Panc1 (cell line): ENCODE measurements around the gene CEP55. TPM values are rescaled to one million over a fixed set of nuclear protein-coding genes. Genes with fewer than 3 reads are reported as not detected.
A peak's percentile ranks its signal among the peaks of the same experiment; 100 is the strongest.

Experiments
- ATAC-seq: fragments of 200-7000 bp; cut with Tn5 transposase; 2 replicates; pipeline ENCODE4 v1.9.1; 2020; ENCODE audit warnings: mild to moderate bottlenecking, moderate library complexity
- BruUV-seq: library from RNA; stranded (reverse); fragments of 400-500 nt; replicated peaks from 2 replicates; lab custom pipeline; 2021; lab: Mats Ljungman, UMichigan
- CTCF ChIA-PET: fragments of 300-600 bp; sonication (Branson Sonifier 250); formaldehyde crosslinking; loops from one replicate; lab custom pipeline; 2022; ENCODE audit warnings: antibody characterized with exemption; lab: Charles Lee
- POLR2A ChIA-PET: fragments of 300-600 bp; sonication (Branson Sonifier 250); formaldehyde crosslinking; loops from one replicate; lab custom pipeline; 2022; ENCODE audit warnings: antibody characterized with exemption; lab: Charles Lee
- DNase-seq: peaks from one replicate; pipeline ENCODE4 v3.0.0-alpha.2; 2010; ENCODE audit warnings: low read depth, low spot score
- H3K27ac ChIP-seq: 2 replicates; pipeline ENCODE4 v1.5.1; 2011; ENCODE audit warnings: mild to moderate bottlenecking, low read length, inconsistent platforms
- H3K27me3 ChIP-seq: fragments of 200-500 bp; sonication (Bioruptor generic); 2 replicates; pipeline ENCODE4 v1.6.0; 2014; ENCODE audit warnings: low read length, inconsistent platforms; ENCODE audit not compliant: control insufficient read depth, insufficient read depth
- H3K36me3 ChIP-seq: fragments of 200-500 bp; sonication (Bioruptor generic); 2 replicates; pipeline ENCODE4 v1.5.1; 2014; ENCODE audit warnings: inconsistent platforms, mild to moderate bottlenecking, low read length, moderate library complexity; ENCODE audit not compliant: control insufficient read depth, insufficient read depth
- H3K4me1 ChIP-seq: 2 replicates; pipeline ENCODE4 v1.5.1; 2011; ENCODE audit warnings: inconsistent platforms, mild to moderate bottlenecking, low read length, moderate library complexity; ENCODE audit not compliant: control insufficient read depth, insufficient read depth
- H3K4me3 ChIP-seq, 2 experiments: 2 replicates each; pipeline ENCODE4 v1.5.1; 2011 to 2012; ENCODE audit warnings: low read depth in 2 of 2, low read length in 2 of 2, mild to moderate bottlenecking in 2 of 2, inconsistent platforms in 1 of 2, moderate library complexity in 1 of 2
- H3K9me3 ChIP-seq: fragments of 200-500 bp; sonication (Bioruptor generic); 2 replicates; pipeline ENCODE4 v1.5.1; 2014; ENCODE audit warnings: low read depth, mild to moderate bottlenecking, inconsistent platforms, low read length, moderate library complexity; ENCODE audit not compliant: control insufficient read depth, insufficient read depth
- CTCF ChIP-seq: fragments of 450-650 bp; IDR thresholded peaks from 2 replicates; pipeline ENCODE4 v1.5.1; 2017; ENCODE audit warnings: mild to moderate bottlenecking
- POLR2AphosphoS5 ChIP-seq: IDR thresholded peaks from 2 replicates; pipeline ENCODE4 v1.6.1; 2012; ENCODE audit warnings: mild to moderate bottlenecking, low read depth, low read length, moderate library complexity
- REST ChIP-seq, 2 experiments: IDR thresholded peaks; 2 replicates each; pipeline ENCODE4 v1.6.1; 2011 to 2012; ENCODE audit warnings: low read depth in 2 of 2, control low read depth in 1 of 2, low read length in 1 of 2, mild to moderate bottlenecking in 1 of 2, moderate library complexity in 1 of 2; ENCODE audit not compliant: insufficient read depth in 1 of 2
- SIN3A ChIP-seq: IDR thresholded peaks from 2 replicates; pipeline ENCODE4 v1.6.1; 2012; ENCODE audit warnings: low read depth, mild to moderate bottlenecking, low read length, moderate library complexity, borderline replicate concordance; ENCODE audit not compliant: insufficient read depth
- TCF7L2 ChIP-seq: IDR thresholded peaks from 2 replicates; pipeline ENCODE4 v1.6.1; 2011; ENCODE audit warnings: mild to moderate bottlenecking, low read depth, low read length, inconsistent platforms
- in situ Hi-C: cut with HindIII; loops from 2 replicates; pipeline ENCODE4 v1.10.0; 2016; ENCODE audit warnings: low sequenced_read_pairs, low pct_unique_long_range_greater_than_20kb
- intact Hi-C: fragments of 100-400 bp; cut with micrococcal nuclease; formaldehyde crosslinking; loops from one replicate; pipeline ENCODE4 v1.10.0; 2022; ENCODE audit not compliant: unreplicated experiment
- total RNA-seq: library from RNA; stranded (reverse); gene quantifications from one replicate; pipeline ENCODE4 v1.2.1, GENCODE V29; 2021; ENCODE audit not compliant: unreplicated experiment

Gene CEP55
- total RNA-seq, 1 experiment from 2014 or later = 96.4 TPM

- Histone ChIP-seq H3K36me3 (peaks cover 57% of the 10 kb centered on the region), H3K4me1 (peaks cover 12% of the 10 kb centered on the region; the same call in 1 of the 2 replicates), H3K4me3 (no peak overlapping the region), H3K27ac (peak overlapping the region; percentile 36; the same call in 1 of the 2 replicates), H3K9me3 (no peaks in the 10 kb centered on the region), H3K27me3 (no peaks in the 10 kb centered on the region)
- BruUV-seq = no TSS peak
- ChIA-PET CTCF (interaction anchor here (0.7 kb wide), 2 partner anchors 178 to 399 kb away, joined by 3 read pairs; no protein-coding TSS in a partner anchor), POLR2A (no interaction called here)
- no peak for ATAC-seq
- TF ChIP-seq REST (IDR thresholded peaks at IDR 0.05; ENCODE audit: insufficient read depth in 1 of 2, low read depth in 2 of 2, low read length in 1 of 2) (no peak), TCF7L2 (no peak), CTCF (no peak), SIN3A (no peak), POLR2AphosphoS5 (no peak)
- intact Hi-C loops (no loop called here), in situ Hi-C loops (no loop called here)
- DNase-seq = no peak
Observed at GRCh38 chr10:93503075-93503474, 6.7 kb downstream of the CEP55 start.

DNA sequence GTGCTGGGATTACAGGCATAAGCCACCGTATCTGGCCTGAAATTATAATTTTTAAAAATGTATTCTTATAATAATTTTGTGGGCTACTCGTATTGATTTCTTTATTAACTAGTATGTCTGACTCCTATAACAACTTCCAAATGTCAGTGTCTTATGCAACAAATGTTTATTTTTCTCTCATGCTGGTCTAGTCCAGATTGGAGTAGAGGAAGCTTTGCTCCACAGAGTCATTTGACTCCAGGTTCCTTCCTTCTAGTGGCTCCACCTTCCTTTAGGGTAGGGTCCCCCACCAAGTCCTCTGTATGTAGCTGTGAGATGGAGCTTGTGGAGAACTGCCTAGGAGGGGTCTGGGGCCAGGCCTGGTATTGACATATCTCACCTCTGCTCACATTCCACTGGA is 8.7 kb downstream of the CEP55 start:
- Histone ChIP-seq H3K27ac (no peak overlapping the region), H3K27me3 (no peaks in the 10 kb centered on the region), H3K4me3 (no peak overlapping the region), H3K9me3 (no peaks in the 10 kb centered on the region), H3K4me1 (peaks cover 3% of the 10 kb centered on the region; the same call in 1 of the 2 replicates), H3K36me3 (peaks cover 66% of the 10 kb centered on the region)
- no peak for DNase-seq
- intact Hi-C loops (no loop called here), in situ Hi-C loops (no loop called here)
- CTCF ChIA-PET = interaction anchor here (0.7 kb wide), 1 partner anchor 140 kb away, joined by 3 read pairs; no protein-coding TSS in a partner anchor
- POLR2A ChIA-PET = no interaction called here
- TF ChIP-seq REST (IDR thresholded peaks at IDR 0.05; ENCODE audit: insufficient read depth in 1 of 2, low read depth in 2 of 2, low read length in 1 of 2) (no peak), POLR2AphosphoS5 (no peak), SIN3A (no peak), TCF7L2 (no peak), CTCF (no peak)
- BruUV-seq = no TSS peak
- ATAC-seq = peak; percentile 57
